GM19238 (cell line): ENCODE measurements around the gene CTSS.
"Not testable (repeated sequence)": the region's sequence is repeated elsewhere in the genome, so short reads cannot be mapped to it uniquely, and the experiment has no call there.

ENCODE experiments used
- DNase-seq: peaks from one replicate; pipeline ENCODE4 v3.0.0; 2011; ENCODE audit warnings: low spot score; ENCODE audit not compliant: insufficient read length

The CTSS gene

DNA sequence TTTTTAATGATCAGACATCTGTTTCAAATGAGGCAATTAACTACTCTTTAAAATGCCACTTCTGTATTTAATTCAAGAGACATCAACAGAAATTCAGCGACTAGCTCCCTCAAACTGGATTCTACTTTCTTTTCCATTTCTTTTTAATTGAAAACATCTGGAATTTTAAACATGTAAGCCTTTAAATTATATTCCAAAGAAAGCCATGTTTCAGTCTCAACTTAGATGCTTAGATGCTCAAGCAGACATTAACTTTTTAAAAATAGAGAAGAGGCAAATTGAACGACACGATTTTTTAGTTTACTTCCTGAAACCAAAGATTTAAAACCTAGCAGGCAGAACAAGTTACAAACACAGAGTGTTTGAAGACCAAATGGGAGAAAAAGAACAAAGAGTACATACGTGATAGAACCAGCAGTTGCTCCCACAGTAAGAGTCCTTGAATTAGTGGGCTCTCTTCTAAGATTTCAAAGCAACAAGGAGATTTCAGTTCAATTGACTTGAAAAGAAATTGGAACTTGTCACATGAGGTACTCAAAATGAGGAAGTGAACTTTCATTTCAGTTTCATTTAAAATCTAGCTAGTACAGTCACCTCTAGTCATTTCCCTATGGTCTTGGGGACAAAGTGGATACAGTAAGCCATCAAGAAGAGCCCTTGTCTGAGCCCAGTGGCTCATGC lies at the start of gene CTSS:
Gene CTSS, minus strand, starts transcription at position 483 of the 681 bp plus-strand sequence. CDS start 1,015 bp downstream, outside the sequence.
- peak; percentile 29 for DNase-seq

DNA sequence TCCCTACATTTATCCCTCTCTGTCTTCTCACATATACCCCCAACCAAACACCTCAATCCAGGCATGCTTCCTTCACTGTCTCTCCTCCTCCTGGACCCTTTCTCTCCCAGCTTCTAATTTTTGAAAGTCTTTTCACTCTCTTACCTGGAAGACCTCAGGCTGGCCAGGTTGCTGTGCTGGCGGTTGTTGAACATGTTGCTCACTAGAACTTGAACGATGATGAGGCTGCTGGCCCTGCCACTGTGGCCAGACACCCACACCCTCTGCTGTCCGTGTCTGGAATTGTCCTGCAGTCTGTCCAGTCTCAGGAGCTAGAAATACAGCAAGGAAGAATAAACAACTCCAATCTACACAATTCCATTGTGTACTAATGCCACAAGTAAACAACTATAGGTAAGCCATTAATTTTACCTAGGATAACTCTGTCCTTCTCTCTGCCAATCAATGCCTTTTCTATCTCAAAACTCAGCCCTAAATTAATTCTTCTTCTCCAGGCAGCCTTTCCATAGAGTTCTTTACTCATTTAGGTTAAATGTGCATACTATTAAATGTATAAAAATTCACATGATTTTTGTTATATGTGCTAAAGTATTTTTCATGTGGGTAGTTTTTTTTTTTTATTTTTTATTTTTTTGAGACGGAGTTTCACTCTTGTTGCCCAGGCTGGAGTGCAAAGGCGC lies 47.6 kb upstream of the CTSS start:
- DNase-seq, result no peak

DNA sequence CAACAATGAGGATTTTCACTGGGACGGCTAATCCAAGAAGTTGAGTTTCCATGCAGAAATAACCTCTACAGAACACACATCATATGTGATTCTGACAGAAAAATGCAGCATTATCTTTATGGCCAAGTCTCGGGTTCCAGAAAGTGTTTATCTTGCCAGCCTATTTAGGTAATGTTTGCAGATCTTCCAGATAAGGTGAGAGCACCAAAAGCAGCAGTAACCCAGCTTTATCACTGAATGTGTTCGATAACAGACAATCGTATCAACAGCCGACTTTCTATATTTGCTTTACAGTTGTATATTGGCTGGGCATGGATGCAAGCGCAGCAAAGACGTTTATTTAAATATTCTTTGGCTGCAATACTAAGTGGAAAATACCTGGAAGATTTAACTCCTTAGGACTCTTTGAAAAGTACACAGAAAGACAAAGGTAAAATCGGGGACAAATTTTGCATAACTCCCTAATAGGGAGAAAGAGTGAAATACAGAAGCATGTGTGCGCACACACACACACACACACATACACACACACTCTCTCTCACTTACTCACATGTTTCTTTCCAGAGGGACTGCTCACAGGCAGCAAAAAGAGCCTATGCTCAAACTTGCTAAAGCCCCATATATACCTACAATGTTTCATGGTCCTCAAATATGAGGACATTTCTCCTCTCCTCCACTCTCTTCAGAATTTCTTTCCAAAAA lies 45.5 kb upstream of the CTSS start:
- DNase-seq, result no peak

DNA sequence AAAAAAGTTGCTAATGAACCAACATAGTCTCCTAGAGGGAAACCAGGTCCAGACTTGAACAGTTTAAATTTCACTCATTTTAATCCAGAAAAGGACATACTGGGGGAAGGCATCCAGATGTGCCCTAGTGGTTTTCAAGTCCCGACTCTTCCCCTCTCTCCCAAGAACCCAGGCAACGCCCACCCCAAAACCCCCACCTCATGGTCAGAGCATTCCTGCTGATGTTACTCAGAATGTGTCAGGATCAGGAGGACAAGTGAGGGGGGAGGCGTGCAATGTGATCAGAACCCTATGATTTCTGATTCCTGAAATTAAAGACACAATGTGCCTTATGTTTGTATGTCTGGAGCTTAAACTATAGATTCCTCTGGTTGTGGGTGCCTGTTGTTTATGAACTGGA lies 44.1 kb upstream of the CTSS start:
- DNase-seq, result no peak

DNA sequence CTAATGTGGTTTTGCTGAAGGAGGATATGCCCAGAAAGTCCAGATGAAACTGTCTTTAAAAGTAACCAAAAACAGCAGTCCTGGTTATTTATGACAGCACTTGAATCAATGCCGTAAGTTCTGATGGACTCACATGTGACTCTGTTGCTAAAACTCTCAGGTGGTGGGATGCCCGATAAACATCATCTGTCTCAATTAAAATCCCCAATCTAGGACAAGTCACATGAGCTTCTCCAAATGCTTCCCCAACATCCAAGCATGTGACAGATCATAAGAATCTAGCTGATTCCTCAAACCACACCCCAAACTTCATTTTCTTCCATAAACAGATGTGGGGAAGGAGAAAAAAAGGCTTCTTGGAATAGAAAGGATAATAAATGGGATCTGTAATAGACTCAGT lies 43.3 kb upstream of the CTSS start:
- no peak for DNase-seq

DNA sequence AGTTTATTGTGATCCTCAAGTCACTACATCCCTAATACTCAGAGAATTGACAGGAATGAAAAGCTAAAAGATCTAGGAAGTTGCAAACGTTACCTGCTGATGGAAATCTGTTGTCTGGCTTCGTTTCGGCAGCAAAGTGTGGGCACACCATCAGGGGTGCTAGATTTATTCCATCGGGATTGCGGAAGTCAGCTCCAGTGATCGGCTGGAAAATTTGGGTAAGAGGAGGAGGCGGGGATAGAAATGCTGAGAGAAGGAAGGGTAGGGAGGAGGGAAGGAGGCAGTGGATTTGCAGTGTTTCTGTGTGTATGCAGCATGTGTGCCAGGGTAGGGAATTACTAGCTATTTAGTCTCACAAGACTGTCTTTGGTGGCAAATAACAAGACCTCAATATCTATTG lies 42.5 kb upstream of the CTSS start, which contains the start of gene CTSK:
Gene CTSK, minus strand, starts transcription at position 140 of the 400 bp plus-strand sequence. CDS start 1,455 bp downstream, outside the sequence.
- DNase-seq, result no peak

DNA sequence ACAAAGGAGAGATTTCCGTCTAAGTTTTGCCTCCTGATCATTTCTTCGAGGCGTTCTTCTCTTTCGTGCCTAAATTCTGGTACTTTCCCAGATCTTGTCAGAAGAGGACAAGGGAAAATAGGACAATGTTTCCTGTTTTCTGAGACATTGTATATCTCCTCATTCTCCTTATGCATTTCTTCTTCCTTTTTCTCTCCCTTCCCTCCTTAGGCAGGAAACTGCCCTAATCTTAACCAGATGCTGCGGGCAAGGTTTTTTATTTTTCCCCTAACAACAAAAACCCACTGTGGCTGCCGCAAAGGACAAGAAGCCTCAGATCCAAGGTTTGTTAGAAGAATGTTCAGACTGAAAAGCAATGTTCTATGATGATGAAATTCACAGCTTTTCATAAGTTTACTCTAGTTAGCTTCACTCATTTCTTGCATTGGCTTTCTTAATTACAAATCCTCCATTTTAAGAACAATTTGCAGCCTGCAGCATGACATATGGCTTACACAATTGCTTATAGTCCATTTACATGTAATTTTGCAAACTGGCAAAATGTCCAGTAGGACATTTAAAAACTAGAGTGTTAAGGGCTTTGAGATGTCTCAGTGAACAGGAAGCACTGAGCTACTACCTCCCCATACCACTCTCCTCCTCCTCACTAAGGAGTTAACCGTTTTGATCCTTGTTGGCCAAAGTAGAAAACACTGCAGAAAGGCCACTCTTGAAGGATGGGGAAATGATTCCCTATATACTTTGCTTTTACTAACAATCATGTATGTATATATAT lies 41.9 kb upstream of the CTSS start:
- DNase-seq, result no peak

DNA sequence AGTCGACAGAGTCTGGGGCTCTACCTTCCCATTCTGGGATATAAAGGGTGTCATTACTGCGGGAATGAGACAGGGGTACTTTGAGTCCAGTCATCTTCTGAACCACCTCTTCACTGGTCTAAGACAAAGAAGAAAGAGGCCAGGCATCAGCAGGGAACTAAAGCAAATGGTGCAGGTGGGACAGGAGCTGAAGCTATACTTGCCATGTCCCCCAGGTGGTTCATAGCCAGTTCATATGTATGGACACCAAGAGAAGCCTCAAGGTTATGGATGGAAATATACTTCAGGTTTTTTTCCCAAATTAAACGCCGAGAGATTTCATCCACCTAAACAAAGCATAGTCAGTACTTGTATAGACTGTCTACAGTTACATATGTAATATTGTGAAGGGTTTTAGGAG lies 40.3 kb upstream of the CTSS start:
- no peak for DNase-seq

DNA sequence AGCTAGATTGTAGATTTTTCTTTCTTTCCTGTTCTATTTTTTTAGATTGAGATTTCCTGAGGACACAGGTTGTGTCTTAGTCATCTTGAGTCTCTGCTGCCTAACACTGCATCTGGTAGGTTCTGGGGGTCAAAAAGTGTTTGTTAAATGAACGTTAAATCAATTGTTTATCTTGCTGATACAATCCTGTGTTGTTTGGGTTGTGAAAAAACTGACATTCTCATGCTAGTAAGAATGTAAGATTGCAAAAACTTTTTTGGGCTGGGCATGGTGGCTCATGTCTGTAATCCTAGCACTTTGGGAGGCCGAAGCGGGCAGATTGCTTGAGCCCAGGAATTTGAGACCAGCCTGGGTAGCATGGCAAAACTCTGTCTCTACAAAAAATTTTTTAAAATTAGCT lies 39.1 kb upstream of the CTSS start:
- DNase-seq, result no peak

DNA sequence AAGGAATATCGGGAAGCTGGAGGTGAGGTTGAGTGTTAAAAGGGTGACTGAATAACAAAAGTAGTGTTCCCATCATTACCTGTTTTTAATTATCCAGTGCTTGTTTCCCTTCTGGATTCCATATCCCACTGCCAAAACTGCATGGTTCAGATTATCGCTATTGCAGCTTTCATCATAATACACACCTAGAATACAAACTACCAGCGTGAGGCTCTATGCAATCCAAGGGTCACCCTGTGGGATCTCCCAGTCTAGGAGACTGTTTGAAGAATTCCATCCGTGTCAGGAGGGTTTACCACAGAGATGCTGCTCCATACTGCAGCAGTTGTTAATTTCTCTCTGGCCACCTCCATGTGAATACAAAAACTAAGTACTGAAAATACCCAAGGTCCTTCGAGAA lies 33.5 kb upstream of the CTSS start:
- no peak for DNase-seq

DNA sequence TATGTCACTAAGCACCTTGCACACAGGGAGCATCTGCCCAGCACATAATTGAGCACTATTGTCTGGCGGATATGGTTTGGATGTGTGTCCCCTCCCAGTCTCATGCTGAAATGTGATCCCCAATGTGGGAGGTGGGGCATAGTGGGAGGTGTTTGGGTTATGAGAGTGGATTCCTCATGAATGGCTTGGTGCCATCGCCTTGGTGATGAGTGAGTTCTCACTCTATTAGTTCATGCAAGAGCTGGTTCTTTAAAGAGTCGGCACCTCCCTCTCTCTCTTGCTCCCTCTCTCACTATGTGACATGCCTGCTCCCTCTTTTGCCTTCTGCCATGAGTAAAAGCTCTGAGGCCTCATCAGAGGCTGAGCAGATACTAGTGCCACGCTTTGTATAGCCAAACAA lies 32.9 kb upstream of the CTSS start:
- DNase-seq, result no peak

DNA sequence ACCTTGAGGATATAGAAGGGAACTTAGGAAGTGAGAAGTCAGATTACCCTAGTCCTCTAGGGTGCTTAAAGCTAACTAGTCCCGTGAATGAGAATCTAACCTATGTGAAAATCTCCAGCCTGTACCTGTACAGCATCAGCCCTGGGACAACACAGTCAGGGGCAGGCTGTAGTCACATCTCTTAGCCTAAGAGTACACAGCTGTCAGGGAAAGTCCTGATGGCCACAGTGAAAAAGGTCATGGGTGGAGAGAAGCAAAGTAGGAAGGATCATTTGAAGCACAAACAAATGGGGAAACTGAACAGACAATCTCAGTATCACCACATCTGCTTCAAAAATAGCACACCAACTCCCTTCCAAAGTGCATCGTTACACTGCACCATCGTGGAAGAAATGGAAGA lies 30.8 kb upstream of the CTSS start:
- no peak for DNase-seq

DNA sequence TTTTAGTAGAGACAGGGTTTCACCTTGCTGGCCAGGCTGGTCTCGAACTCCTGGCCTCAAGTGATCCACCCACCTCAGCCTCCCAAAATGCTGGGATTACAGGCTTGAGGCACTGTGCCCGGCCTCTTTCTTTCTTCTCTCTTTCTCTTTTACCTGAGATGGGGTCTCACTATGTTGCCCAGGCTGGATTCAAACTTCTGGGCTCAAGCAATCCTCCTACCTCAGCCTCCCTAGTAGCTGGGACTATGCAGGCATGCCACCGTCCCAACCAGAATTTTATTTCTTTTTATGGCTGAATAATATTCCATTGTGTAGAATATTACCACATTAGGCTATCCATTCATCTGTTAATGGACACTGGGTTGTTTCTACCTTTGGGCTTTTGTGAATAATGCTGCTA lies 28.2 kb upstream of the CTSS start:
- DNase-seq, result not testable (repeated sequence)

DNA sequence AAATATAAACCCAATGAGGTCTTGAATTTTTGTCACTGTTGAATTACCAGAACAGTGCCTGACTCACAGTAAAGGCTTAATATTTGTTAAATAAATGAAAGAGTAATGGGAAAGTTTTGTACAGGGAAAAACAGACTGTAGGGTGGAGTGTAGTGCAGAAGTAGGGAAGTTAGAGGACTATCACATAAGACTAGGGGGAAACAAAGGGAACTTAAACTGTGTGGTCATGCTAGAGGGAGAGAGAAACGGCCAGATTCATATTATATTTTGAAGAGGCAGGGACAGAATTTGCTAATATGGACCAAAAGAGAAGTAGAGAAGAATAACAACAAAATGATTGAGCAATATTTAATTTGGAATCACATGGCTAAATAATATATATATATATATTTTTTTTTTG lies 27.6 kb upstream of the CTSS start:
- DNase-seq, result no peak

DNA sequence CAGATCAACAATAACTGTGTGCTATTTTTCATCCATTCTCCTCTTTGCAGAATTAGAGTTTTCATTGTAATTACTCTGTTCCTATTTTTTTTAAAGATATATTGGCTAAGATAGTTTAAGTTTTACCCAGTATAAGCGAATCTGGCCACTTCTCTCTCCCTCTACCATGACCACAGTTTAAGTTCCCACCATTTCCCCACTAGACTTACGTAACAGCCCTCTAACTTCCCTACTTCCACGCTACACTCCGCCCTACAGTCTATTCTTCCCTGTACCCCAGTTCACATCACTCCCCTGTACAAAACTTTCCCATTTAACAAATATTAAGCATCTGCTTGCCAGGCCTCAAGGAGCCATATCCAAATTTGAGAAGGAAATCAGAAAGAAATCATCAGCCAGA lies 26.0 kb upstream of the CTSS start:
- DNase-seq, result no peak

DNA sequence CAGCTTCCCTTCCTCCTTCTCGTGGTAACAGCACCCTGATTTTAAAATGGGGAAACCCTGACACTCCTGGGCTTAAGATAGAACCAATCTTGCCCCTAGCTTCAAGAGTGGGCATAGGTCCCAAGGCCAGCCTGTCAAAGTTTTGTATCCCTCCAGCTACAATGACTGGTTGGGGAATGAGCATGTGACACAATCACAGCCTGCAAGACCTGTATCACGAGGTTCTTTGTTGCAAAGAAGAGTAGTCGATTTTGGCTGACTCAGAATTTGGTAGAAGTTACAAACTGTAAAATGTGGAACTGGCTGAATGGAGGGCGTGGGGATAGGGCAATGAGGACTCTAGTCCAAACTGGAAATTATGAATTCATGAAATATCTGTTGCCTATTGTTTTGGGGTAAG lies 23.8 kb upstream of the CTSS start:
- no peak for DNase-seq

DNA sequence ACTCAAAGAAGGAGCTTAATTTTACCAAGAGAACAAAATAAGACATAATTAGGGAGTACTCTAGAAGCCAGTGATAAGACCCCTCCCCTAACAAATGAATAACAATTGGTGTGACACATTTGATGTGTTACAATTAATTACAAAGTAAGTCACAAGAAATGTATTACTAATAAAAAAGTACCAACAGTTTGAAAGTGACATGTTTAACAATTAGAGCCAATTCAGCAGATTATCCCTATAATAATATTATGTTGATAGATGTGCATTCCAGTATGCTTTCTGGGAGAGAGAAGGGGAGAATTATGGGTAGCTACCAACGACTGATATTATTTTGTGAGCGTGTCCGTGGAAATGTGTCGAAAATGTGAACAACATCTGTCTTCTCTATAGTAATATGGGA lies 23.4 kb upstream of the CTSS start:
- no peak for DNase-seq

DNA sequence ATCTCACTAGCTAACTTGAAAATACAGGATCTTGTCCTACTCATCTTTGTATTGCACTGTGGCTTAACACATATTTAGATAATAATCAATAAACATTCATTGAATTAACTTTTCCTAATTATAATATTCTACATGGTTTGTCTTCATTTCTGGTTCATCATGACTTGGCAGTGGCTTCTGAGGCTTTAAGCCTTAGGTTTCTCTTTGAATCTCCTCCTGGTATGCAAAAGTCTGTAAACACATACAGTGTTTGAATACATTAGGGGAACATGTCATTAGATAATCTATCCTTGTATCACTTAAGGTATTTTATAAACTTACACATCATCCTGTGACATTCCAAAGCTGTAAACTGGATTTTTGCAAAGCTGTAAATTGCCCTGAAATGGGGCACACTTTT lies 21.9 kb upstream of the CTSS start:
- DNase-seq, result no peak

DNA sequence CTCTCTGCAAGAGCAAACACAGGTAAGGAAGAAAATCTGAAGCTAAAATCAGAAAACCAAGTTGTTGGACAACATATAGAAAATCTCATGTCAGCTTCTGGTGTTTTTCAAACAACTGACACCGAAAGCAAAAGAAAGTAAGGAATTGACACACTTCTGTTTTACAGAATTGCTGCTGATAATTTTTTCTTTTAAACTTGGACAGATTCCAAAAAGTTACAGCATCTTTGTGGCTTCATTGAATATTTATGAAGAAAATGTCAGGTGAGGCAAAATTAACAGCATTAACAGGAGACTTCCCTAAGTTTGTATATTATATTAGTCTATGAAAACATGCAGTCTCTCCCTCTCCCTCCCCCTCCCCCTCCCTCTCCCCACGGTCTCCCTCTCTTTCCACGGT lies 14.9 kb upstream of the CTSS start:
- no peak for DNase-seq

DNA sequence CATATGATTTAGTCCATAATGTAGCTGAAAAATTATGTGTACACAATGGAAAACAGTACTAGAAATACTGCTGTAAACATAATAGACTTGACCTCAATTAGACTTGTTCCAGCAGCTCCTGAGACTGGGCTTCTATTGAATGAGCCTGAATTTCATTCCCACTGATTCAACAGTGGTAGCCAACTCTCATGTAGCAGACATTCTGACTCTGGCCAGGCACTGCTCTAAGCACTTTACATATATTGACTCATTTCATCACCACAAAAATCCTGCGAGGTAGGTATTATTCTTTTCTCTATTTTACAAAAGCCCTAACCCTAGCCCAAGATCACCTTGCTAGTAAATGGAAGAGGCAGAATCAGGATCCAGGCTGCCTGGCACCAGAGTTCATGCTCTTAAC lies 12.8 kb upstream of the CTSS start:
- no peak for DNase-seq

DNA sequence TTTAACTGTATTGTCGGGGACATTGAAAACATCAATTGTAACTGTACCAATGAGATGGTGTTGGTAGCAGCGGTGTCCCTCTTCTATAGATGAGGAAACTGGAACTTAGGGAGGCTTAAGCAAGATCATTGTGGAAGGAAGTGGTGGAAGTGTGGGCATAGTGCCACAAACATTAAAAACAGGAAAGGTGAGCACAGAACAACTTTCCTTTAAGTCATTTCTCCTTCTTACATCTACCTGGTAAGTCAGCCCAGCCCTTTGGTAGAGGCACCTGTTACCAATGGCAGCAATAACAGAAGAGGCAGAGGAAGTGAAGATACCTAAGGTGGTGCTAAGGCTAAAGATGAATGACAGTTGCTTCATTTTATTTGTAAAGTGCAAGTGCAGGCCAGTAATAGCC lies 12.0 kb upstream of the CTSS start:
- no peak for DNase-seq
